ENCODE measurements around the gene RBM47.
"Not testable (repeated sequence)": the region's sequence is repeated elsewhere in the genome, so short reads cannot be mapped to it uniquely, and the experiment has no call there.

The RBM47 gene

DNA sequence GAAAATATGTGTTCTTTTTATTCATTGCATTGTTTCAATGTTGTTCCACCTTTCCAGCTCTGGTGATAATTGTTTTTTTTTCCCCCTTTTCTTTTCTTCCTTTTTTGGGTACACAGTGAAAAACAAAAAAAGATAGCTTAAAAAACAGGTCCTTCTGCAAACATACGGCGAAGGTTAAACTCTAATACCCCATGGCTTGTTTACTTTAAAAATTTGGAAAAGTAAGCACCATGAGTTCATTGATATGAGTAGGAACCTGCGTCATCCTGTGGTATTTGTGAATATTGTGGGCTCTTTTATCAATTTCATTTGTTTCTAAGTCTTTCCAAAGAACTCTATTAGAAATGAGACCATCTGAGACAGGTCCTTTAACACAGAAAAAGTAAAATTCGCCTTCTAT lies 171.0 kb downstream of the RBM47 start:
- Mint-ChIP-seq H3K4me1 (ENCODE audit: low read depth) (no peaks in the 10 kb centered on the region), H3K4me3 (no peak overlapping the region), H3K27ac (no peak overlapping the region), H3K9me3 (no peaks in the 10 kb centered on the region), H3K36me3 (ENCODE audit: low read depth) (no peaks in the 10 kb centered on the region), H3K27me3 (no peaks in the 10 kb centered on the region)

DNA sequence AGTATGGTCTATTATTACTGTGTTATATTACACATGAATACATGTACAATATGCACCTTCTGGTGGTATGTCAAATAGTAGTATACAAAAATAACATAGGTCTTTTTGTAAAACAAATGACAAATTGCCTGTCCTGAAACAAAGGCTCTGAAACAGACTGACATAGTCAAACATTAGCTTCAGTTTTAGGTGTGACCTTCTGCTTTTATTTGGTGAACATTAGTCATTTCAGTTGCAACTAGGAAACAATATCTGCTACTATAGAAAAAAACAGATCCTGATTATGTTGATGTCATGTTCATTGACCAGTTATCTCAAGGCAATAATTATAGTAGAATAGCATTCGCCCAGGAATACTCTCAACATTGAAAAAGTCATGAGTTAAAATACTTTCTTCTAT lies 171.6 kb downstream of the RBM47 start:
- no peaks in the 10 kb centered on the region for H3K4me1 Mint-ChIP-seq (ENCODE audit: low read depth)
- no peak overlapping the region for H3K27ac Mint-ChIP-seq

DNA sequence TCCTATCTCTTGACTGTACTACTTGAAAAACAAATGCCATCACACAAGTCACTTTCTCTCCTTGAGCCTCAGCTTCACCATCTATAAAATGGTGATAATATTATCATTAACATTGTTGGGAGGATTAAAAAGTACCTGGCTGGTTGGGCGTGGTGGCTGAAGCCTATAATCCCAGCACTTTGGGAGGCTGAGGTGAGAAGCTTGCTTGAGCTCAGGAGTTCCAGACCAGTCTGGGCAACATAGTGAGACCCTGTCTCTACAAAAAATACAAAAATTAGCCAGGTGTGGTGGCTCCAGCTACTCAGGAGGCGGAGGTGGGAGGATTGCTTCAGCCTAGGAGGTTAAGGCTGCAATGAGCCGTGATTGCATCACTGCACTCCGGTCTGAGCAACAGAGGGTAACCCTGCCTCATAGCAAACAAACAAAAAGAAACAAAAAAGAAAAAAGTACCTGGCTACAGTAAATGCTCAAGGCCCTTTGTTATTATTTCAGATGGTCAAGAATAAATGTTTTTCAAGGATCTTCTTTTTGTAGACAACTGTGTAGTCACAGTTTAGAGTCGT lies 174.2 kb downstream of the RBM47 start:
- H3K4me3 Mint-ChIP-seq = no peak overlapping the region
- H3K9me3 Mint-ChIP-seq = no peaks in the 10 kb centered on the region
- no peak overlapping the region for H3K27ac Mint-ChIP-seq
- peaks cover 13% of the 10 kb centered on the region for H3K4me1 Mint-ChIP-seq (ENCODE audit: low read depth)
- H3K27me3 Mint-ChIP-seq = no peaks in the 10 kb centered on the region
- H3K36me3 Mint-ChIP-seq (ENCODE audit: low read depth) = no peaks in the 10 kb centered on the region

More for the DNA sequence above, 171.6 kb downstream of the RBM47 start:
- H3K9me3 Mint-ChIP-seq = no peaks in the 10 kb centered on the region
- no peaks in the 10 kb centered on the region for H3K36me3 Mint-ChIP-seq (ENCODE audit: low read depth)
- no peaks in the 10 kb centered on the region for H3K27me3 Mint-ChIP-seq
- no peak overlapping the region for H3K4me3 Mint-ChIP-seq

GRCh38 chr4:40454816-40455215 lies 174.8 kb downstream of the RBM47 start:
- Mint-ChIP-seq H3K4me1 (ENCODE audit: low read depth) (peaks cover 13% of the 10 kb centered on the region), H3K9me3 (no peaks in the 10 kb centered on the region), H3K4me3 (no peak overlapping the region), H3K36me3 (ENCODE audit: low read depth) (no peaks in the 10 kb centered on the region), H3K27me3 (no peaks in the 10 kb centered on the region), H3K27ac (no peak overlapping the region)

DNA sequence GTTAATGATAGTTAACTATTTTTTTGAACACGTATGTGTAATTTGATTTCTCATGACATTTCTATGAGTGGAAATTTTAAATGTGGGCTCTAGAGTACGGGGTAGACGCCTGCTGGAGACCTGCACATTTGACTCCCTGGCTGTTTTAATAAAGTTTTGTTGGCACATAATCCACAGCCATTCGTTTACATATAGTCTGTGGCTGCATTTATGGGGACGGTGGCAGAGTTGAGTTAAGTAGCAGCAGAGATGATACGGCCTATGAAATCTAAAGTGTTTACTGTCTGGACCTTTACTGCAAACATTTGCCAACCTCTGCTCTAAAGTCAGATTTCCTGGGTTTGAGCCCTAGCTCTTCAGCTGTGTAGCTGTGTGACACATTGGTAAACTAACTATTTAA lies 175.8 kb downstream of the RBM47 start:
- Mint-ChIP-seq H3K36me3 (ENCODE audit: low read depth) (no peaks in the 10 kb centered on the region), H3K9me3 (no peaks in the 10 kb centered on the region), H3K27me3 (no peaks in the 10 kb centered on the region), H3K4me1 (ENCODE audit: low read depth) (peaks cover 13% of the 10 kb centered on the region), H3K4me3 (no peak overlapping the region), H3K27ac (no peak overlapping the region)

GRCh38 chr4:40448875-40449274 lies 180.8 kb downstream of the RBM47 start:
- H3K4me3 Mint-ChIP-seq = no peak overlapping the region
- H3K4me1 Mint-ChIP-seq (ENCODE audit: low read depth) = peaks cover 13% of the 10 kb centered on the region
- no peaks in the 10 kb centered on the region for H3K36me3 Mint-ChIP-seq (ENCODE audit: low read depth)
- no peaks in the 10 kb centered on the region for H3K27me3 Mint-ChIP-seq
- H3K9me3 Mint-ChIP-seq = no peaks in the 10 kb centered on the region
- H3K27ac Mint-ChIP-seq = no peak overlapping the region

DNA sequence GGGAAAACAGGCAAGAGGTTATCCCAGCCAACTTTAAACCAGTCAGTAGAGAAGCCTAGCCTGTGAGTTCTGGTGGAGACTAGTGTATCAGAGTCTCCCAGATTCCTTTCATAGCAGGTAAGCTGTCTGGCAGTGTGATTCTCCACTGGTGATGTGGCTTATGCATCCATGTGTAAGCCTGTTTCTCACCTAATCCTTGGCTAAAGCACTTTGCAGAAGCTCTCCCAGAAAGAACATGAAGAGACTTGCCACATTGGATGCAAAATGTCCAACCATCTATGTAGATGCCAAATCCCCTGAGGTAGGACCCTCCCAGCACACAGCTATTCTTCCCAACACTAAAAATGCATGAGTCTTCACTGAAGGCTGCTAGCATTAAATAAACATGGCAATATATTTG lies 182.8 kb downstream of the RBM47 start:
- peaks cover 5% of the 10 kb centered on the region for H3K4me1 Mint-ChIP-seq (ENCODE audit: low read depth)
- H3K27me3 Mint-ChIP-seq = no peaks in the 10 kb centered on the region
- H3K27ac Mint-ChIP-seq = no peak overlapping the region
- no peaks in the 10 kb centered on the region for H3K9me3 Mint-ChIP-seq
- no peaks in the 10 kb centered on the region for H3K36me3 Mint-ChIP-seq (ENCODE audit: low read depth)
- H3K4me3 Mint-ChIP-seq = no peak overlapping the region

DNA sequence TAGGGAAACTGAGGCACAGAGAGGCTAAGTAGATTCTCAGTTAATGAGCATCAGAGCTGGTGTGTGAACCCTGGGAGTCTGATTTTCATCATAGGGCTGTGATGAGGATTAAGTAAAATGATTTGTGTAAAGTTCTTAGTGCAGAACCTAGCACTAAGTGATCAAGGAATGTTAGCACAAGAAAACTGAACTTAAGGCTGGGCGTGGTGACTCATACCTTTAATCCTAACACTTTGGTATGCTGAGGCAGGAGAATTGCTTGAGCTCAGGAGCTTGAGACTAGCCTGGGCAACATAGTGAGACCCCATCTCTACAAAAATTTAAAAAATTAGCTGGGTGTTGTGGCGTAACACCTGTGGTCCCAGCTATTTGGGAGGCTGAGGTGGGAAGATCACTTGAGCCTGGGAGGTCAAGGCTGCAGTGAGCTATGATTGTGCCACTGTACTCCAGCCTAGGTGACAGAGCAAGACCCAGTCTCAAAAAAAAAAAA lies 183.4 kb downstream of the RBM47 start:
- not testable (repeated sequence) for H3K4me3 Mint-ChIP-seq; H3K27ac Mint-ChIP-seq; H3K36me3 Mint-ChIP-seq (ENCODE audit: low read depth); H3K9me3 Mint-ChIP-seq; H3K4me1 Mint-ChIP-seq (ENCODE audit: low read depth); H3K27me3 Mint-ChIP-seq

DNA sequence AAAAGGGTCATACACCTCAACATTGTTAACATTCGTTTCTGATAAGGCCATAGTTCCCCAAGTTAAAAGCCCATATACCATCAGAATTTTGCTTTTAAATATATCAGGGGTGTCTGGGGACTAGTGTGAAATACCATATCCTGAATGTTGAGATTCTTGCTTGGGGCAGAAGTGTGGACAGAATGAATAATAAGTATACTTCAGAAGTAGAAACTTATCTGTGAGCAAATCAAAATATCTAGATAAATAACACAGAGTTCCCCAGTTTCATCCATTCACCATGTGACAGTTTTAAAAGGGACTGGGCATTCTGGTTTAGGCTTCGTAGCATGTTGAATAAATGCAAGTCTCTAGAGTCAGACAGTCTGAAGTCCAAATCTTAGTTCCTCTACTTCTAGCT lies 184.0 kb downstream of the RBM47 start:
- no peaks in the 10 kb centered on the region for H3K36me3 Mint-ChIP-seq (ENCODE audit: low read depth)
- no peaks in the 10 kb centered on the region for H3K27me3 Mint-ChIP-seq
- H3K4me3 Mint-ChIP-seq = no peak overlapping the region
- no peaks in the 10 kb centered on the region for H3K4me1 Mint-ChIP-seq (ENCODE audit: low read depth)
- no peaks in the 10 kb centered on the region for H3K9me3 Mint-ChIP-seq
- H3K27ac Mint-ChIP-seq = no peak overlapping the region

GRCh38 chr4:40441430-40441829 lies 188.2 kb downstream of the RBM47 start:
- Mint-ChIP-seq H3K4me1 (ENCODE audit: low read depth) (peaks cover 10% of the 10 kb centered on the region), H3K27me3 (no peaks in the 10 kb centered on the region), H3K4me3 (no peak overlapping the region), H3K9me3 (no peaks in the 10 kb centered on the region), H3K36me3 (ENCODE audit: low read depth) (no peaks in the 10 kb centered on the region), H3K27ac (no peak overlapping the region)

GRCh38 chr4:40439519-40439918 lies 190.1 kb downstream of the RBM47 start:
- H3K27ac Mint-ChIP-seq = no peak overlapping the region

GRCh38 chr4:40438384-40439026 lies 191.2 kb downstream of the RBM47 start:
- Mint-ChIP-seq H3K27me3 (no peaks in the 10 kb centered on the region), H3K4me1 (ENCODE audit: low read depth) (peaks cover 25% of the 10 kb centered on the region), H3K4me3 (no peak overlapping the region), H3K36me3 (ENCODE audit: low read depth) (no peaks in the 10 kb centered on the region), H3K27ac (no peak overlapping the region), H3K9me3 (no peaks in the 10 kb centered on the region)

More at GRCh38 chr4:40439519-40439918, 190.1 kb downstream of the RBM47 start:
- Mint-ChIP-seq H3K4me1 (ENCODE audit: low read depth) (peaks cover 14% of the 10 kb centered on the region), H3K27me3 (no peaks in the 10 kb centered on the region), H3K9me3 (no peaks in the 10 kb centered on the region), H3K4me3 (no peak overlapping the region), H3K36me3 (ENCODE audit: low read depth) (no peaks in the 10 kb centered on the region)

- Mint-ChIP-seq H3K36me3 (ENCODE audit: low read depth) (no peaks in the 10 kb centered on the region), H3K27ac (no peak overlapping the region), H3K27me3 (no peaks in the 10 kb centered on the region), H3K4me1 (ENCODE audit: low read depth) (peaks cover 30% of the 10 kb centered on the region), H3K9me3 (no peaks in the 10 kb centered on the region), H3K4me3 (no peak overlapping the region)
These were observed 191.8 kb downstream of the RBM47 start for GRCh38 chr4:40437741-40438383.

DNA sequence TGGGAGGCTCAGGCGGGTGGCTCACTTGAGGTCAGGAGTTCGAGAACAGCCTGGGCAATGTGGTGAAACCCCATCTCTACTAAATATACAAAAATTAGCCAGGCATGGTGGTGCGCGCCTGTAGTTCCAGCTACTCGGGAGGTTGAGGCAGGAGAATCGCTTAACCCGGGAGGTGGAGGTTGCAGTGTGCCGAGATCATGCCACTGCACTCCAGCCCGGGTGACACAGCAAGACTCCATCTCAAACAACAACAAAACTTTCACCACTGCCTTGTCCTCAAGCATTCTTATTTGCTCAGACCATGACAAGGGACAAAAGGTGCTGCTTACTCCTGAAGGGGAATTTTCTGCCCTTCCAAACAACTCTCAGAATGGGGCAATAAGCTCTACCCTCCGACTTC lies 194.4 kb downstream of the RBM47 start:
- H3K27ac Mint-ChIP-seq; H3K27me3 Mint-ChIP-seq; H3K9me3 Mint-ChIP-seq; H3K36me3 Mint-ChIP-seq (ENCODE audit: low read depth); H3K4me3 Mint-ChIP-seq: not testable (repeated sequence)
- peaks cover 34% of the 10 kb centered on the region for H3K4me1 Mint-ChIP-seq (ENCODE audit: low read depth)

DNA sequence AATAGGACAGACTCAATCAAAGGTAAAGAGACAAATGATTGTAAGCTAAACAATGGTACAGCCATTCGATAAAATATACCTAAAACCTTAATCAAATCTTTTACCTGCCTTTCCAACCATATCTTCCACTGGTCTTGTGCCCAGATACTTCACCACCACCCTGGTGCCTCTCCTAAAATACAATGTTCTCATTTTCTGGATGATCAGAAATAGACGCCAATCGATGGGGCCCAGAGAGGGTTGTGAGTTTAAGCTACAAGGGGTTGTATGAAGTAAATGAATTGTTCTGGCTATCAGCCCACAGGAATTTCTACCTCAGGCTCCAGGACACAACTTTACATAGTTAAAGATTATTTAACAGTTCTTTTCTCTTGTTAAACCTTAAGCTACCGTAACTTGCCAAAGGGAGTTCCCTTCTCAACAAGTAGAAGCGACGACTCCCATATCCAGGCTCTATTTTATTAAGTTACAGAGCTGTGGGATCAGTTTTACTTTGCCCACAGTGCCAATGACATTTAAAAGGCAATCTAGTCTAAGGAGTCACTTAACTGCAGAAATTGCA lies 195.5 kb downstream of the RBM47 start:
- Mint-ChIP-seq H3K27ac (no peak overlapping the region), H3K4me1 (ENCODE audit: low read depth) (peaks cover 31% of the 10 kb centered on the region), H3K27me3 (no peaks in the 10 kb centered on the region), H3K36me3 (ENCODE audit: low read depth) (no peaks in the 10 kb centered on the region), H3K9me3 (no peaks in the 10 kb centered on the region), H3K4me3 (no peak overlapping the region)
